ENCODE results near the gene GRXCR1. TPM values are rescaled to one million over a fixed set of nuclear protein-coding genes. Genes with fewer than 3 reads are reported as not detected.

GRXCR1 gene
- total RNA-seq: not detected in 2 replicates
- long read RNA-seq: 0 reads

DNA sequence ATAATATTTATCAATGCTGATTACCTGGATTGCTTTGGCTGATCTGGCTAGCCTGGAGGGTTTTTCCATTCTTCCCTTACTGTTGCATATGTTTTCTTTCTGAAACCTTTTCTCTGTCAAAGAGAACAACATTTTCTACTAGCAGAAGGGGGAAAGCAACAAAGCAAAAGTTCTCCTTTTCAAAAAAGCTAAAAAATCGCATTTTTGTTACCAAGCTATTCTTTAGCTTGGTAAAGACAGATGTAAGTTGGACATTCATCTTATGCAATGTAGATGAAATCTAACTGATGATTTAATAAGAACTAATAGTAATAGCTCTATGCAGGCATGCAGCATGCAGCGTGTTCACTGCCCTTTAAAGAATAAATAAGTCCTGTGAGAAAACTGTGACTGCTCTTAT, at the start of gene GRXCR1:
GRXCR1 (plus strand) TSS at position 301 of the 400 bp plus-strand sequence. CDS start 554 bp downstream, outside the sequence.
- H3K4me3 Mint-ChIP-seq: no peak within 1 kb of the TSS
- DNase-seq (ENCODE audit: low read depth, low spot score): no peak
- H3K27ac Mint-ChIP-seq (ENCODE audit: unreplicated experiment): peak within 1 kb of the TSS; percentile 15
- H3K4me1 Mint-ChIP-seq: no peaks in the 10 kb centered on the region
- no peaks in the 10 kb centered on the region for H3K9me3 Mint-ChIP-seq
- H3K27me3 Mint-ChIP-seq (ENCODE audit: low read depth): peaks cover 35% of the 10 kb centered on the region
- H3K36me3 Mint-ChIP-seq (ENCODE audit: low read depth): no peaks in the 10 kb centered on the region
- no peak for TF ChIP-seq CTCF (conservative IDR thresholded peaks at IDR 0.05)

- no peak overlapping the region for H3K27ac Mint-ChIP-seq (ENCODE audit: unreplicated experiment)
Measured at GRCh38 chr4:42843694-42844093, 48.8 kb upstream of the GRXCR1 start.

DNA sequence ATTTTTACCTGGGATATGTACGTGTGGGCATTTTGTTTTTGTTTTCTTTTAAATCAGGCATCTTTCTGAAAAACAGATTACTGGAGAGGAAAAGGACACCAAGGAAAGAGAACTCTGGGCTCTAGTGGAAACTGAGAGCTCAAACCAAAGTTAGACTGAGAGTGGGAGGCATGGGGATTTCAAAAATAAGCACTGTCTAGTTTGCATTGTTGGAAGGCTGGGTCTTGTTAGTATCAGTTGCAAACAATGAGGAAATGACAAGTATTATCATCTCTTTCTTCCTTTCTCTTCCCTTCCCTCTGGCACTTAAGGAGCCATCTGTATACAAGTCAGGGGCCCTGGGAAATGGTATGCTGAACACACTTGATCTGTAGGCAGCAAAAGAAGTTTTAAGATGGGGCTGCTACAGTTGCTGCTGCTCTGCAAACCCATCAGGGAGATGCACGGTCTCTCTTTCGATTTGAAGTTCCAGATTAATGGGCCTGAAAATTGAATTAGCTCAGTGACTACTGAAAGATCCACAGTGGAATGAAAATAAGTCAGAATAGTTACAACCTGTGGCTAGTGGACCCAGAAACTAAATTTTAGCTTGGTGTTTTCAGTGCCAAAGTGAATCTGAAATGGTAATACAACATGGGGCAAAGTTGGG, 48.0 kb upstream of the GRXCR1 start:
- H3K9me3 Mint-ChIP-seq: peaks cover 8% of the 10 kb centered on the region
- H3K27ac Mint-ChIP-seq (ENCODE audit: unreplicated experiment): no peak overlapping the region
- no peak for TF ChIP-seq CTCF (conservative IDR thresholded peaks at IDR 0.05)
- no peaks in the 10 kb centered on the region for H3K27me3 Mint-ChIP-seq (ENCODE audit: low read depth)
- H3K4me3 Mint-ChIP-seq: no peak overlapping the region
- H3K4me1 Mint-ChIP-seq: no peaks in the 10 kb centered on the region
- no peaks in the 10 kb centered on the region for H3K36me3 Mint-ChIP-seq (ENCODE audit: low read depth)
- no peak for DNase-seq (ENCODE audit: low read depth, low spot score)

More at GRCh38 chr4:42843694-42844093, 48.8 kb upstream of the GRXCR1 start:
- H3K4me3 Mint-ChIP-seq: no peak overlapping the region
- no peak for DNase-seq (ENCODE audit: low read depth, low spot score)
- H3K27me3 Mint-ChIP-seq (ENCODE audit: low read depth): no peaks in the 10 kb centered on the region
- no peaks in the 10 kb centered on the region for H3K36me3 Mint-ChIP-seq (ENCODE audit: low read depth)
- peaks cover 5% of the 10 kb centered on the region for H3K9me3 Mint-ChIP-seq
- H3K4me1 Mint-ChIP-seq: no peaks in the 10 kb centered on the region
- TF ChIP-seq CTCF (conservative IDR thresholded peaks at IDR 0.05): no peak

DNA sequence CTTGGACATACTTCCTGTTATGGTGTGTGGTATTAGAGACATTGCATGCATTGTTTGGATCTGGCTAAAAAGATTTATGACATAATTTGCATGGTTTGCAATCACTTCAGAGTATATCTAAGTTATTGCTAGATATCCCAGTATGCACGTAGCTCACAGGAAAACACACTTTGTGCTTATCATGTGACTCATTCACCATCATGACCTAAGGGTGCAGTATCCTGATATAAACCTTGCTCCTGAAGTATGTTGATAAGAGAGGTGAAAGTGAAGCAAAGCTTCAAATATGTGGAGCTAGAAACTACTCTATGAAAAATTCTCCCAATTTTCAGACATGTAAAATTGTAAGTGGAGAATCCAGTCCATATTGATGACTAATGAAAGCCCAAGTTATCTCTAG, 46.9 kb upstream of the GRXCR1 start:
- H3K9me3 Mint-ChIP-seq: peaks cover 16% of the 10 kb centered on the region
- H3K4me3 Mint-ChIP-seq: no peak overlapping the region
- DNase-seq (ENCODE audit: low read depth, low spot score): no peak
- no peaks in the 10 kb centered on the region for H3K4me1 Mint-ChIP-seq
- no peaks in the 10 kb centered on the region for H3K27me3 Mint-ChIP-seq (ENCODE audit: low read depth)
- no peak overlapping the region for H3K27ac Mint-ChIP-seq (ENCODE audit: unreplicated experiment)
- TF ChIP-seq CTCF (conservative IDR thresholded peaks at IDR 0.05): no peak
- H3K36me3 Mint-ChIP-seq (ENCODE audit: low read depth): no peaks in the 10 kb centered on the region

DNA sequence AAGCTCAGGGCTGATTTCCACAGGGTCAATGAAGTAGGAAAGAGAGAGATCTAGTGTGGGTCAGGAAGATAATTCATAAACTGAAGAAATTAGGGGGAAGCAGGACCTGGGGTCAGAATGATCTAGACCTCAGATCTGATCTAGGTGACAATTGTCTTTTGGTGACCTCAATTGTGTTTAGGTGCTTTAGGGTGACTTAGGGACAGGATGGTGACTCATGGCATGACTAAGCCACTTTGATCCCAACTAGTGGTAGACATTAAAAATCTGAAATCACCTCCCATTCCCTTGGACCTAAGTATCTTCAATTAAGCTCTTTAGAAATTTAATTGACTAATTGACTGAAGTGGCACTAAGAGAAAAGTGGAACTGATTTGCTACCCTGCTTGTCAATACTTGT, 36.7 kb upstream of the GRXCR1 start:
- H3K4me1 Mint-ChIP-seq: no peaks in the 10 kb centered on the region
- no peak overlapping the region for H3K4me3 Mint-ChIP-seq
- no peak for TF ChIP-seq CTCF (conservative IDR thresholded peaks at IDR 0.05)
- DNase-seq (ENCODE audit: low read depth, low spot score): no peak
- H3K36me3 Mint-ChIP-seq (ENCODE audit: low read depth): no peaks in the 10 kb centered on the region
- H3K9me3 Mint-ChIP-seq: peaks cover 5% of the 10 kb centered on the region
- H3K27me3 Mint-ChIP-seq (ENCODE audit: low read depth): no peaks in the 10 kb centered on the region
- H3K27ac Mint-ChIP-seq (ENCODE audit: unreplicated experiment): no peak overlapping the region
